Measurements from ENCODE around the gene RSBN1L.
"Not testable (repeated sequence)": the region's sequence is repeated elsewhere in the genome, so short reads cannot be mapped to it uniquely, and the experiment has no call there.

Gene RSBN1L

DNA sequence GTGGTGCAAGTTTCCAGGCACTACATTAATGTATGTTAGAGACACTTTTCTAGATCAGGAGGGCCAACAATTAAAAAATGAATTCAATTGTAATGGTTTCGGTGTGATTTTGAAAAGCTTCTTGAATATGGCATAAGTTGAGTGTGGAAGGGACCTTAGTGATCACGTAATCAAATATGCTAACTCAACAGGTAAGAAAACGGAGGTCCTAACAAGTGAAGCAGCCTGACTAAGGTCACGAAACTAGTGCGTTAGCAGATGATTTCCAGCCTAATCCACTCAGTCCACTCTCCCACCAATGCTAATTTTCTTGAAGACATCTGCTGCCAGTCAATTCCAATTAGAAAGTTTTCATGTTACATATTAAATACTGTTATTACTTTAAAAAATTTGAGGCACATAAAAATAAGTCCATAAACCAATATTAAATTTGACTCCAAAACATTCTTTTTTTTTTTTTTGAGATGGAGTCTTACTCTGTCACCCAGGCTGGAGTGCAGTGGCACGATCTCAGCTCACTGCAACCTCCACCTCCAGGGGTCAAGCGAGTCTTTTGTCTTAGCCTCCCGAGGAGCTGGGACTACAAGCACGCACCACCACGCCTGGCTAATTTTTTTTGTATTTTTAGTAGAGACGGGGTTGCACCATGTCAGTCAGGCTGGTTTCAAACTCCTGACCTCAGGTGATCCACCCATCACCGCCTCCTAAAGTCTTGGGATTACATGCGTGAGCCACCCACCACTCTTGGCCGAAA lies 2.3 kb upstream of the RSBN1L start:
- Mint-ChIP-seq H3K9me3 (no peaks in the 10 kb centered on the region), H3K27ac (ENCODE audit: low read depth) (no peak overlapping the region)

DNA sequence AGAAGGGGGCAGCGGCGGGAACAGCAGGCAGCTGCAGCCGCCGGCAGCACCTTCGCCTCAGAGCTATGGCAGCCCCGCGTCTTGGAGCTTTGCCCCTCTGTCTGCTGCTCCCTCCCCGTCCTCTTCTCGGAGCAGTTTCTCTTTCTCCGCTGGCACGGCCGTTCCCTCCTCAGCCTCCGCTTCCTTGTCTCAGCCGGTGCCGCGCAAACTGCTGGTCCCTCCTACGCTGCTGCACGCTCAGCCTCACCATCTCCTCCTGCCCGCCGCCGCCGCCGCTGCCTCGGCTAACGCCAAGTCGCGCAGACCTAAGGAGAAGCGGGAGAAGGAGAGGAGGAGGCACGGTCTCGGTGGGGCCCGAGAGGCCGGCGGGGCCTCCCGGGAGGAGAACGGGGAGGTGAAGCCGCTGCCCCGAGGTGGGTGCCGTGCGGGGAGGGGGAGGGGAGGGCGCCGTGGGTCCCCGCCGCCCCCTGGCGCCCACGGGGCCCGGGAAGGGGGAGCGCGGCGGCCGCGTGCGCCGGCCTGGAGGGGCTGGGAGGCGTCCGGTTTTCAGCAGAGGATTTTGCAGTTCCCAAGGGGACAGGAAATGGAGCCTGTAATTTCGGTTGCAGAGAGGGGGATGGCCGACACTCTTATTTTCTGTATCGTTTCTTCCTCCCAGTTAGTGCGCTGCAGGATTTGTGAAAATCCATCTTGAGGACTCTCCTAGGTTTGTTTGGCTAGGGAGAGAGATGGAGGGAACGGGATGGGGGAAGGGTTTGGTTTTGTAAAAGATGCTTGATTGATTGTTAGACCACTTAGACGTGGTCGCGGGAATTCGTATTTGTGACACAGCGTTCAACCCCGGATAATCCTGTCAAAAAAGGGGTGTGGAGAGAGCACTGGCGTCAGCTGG lies 630 bp downstream of the RSBN1L start:
- H3K27me3 Mint-ChIP-seq = no peaks in the 10 kb centered on the region
- no peaks in the 10 kb centered on the region for H3K9me3 Mint-ChIP-seq
- peak overlapping the region; percentile 93 for H3K27ac Mint-ChIP-seq (ENCODE audit: low read depth)
- DNase-seq (ENCODE audit: low spot score in 2 of 2) (no peak), ATAC-seq (replicated peaks; ENCODE audit: extremely low read depth, poor library complexity, severe bottlenecking) (peak; percentile 42)
- H3K36me3 Mint-ChIP-seq (ENCODE audit: insufficient read depth) = peaks cover 19% of the 10 kb centered on the region
- peaks cover 49% of the 10 kb centered on the region for H3K4me1 Mint-ChIP-seq
- H3K4me3 Mint-ChIP-seq = peak overlapping the region; percentile 92

More for the DNA sequence above, 2.3 kb upstream of the RSBN1L start:
- peaks cover 25% of the 10 kb centered on the region for H3K4me1 Mint-ChIP-seq
- no peak overlapping the region for H3K4me3 Mint-ChIP-seq
- DNase-seq (ENCODE audit: low spot score in 2 of 2) = no peak
- H3K27me3 Mint-ChIP-seq = no peaks in the 10 kb centered on the region
- ATAC-seq (replicated peaks; ENCODE audit: extremely low read depth, poor library complexity, severe bottlenecking) = no peak
- H3K36me3 Mint-ChIP-seq (ENCODE audit: insufficient read depth) = peaks cover 9% of the 10 kb centered on the region

DNA sequence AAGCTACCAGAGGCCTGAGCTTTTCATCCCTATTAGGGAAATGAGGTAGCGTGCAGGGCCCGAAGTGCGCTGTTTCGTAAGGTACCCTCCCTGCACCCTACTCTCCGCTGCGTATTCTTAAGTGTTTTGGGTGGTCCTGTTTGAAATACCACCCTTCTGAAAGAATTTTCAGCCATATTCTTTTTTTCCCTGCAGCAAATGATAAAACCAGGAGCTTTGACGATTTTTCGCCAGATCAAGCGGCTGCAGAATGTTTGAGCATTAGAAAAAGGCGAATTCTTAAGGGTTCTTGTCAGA lies 1.2 kb downstream of the RSBN1L start:
- Mint-ChIP-seq H3K4me1 (peaks cover 55% of the 10 kb centered on the region), H3K27ac (ENCODE audit: low read depth) (peak overlapping the region; percentile 93), H3K9me3 (no peaks in the 10 kb centered on the region), H3K4me3 (peak overlapping the region; percentile 92), H3K36me3 (ENCODE audit: insufficient read depth) (peaks cover 19% of the 10 kb centered on the region), H3K27me3 (no peaks in the 10 kb centered on the region)
- ATAC-seq (replicated peaks; ENCODE audit: extremely low read depth, poor library complexity, severe bottlenecking) (no peak), DNase-seq (ENCODE audit: low spot score in 2 of 2) (no peak)

DNA sequence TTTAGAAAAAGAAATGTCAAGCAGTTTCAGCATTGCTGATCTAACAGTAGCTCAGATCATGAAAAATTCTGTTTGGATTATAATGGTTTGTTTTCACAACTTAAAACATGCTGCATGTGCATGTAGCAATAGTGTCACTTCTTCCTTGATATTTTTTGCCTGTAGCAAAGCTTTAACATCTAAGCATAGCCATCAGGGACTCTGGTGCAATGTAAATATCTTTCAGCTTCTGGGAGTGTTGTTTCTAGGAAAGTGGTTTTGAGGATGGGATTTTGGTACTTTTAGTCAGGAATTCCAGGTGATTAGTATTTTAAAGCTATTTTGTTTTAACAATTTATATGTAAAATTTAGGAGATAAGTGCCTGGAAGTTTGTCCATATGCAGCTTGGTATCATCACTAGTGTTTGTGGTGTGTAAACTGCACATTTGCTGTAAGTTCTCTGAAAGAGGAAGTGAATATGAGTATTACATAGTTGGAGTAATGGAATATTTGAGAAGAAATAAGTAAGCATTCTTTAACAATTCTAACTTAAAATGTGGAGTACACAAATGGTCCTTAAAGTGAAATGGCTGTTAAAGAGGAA lies 1.9 kb downstream of the RSBN1L start:
- Mint-ChIP-seq H3K27ac (ENCODE audit: low read depth) (peak overlapping the region; percentile 65), H3K9me3 (no peaks in the 10 kb centered on the region), H3K36me3 (ENCODE audit: insufficient read depth) (peaks cover 19% of the 10 kb centered on the region), H3K4me3 (peak overlapping the region; percentile 92), H3K4me1 (peaks cover 59% of the 10 kb centered on the region), H3K27me3 (no peaks in the 10 kb centered on the region)
- ATAC-seq (replicated peaks; ENCODE audit: extremely low read depth, poor library complexity, severe bottlenecking) (no peak), DNase-seq (ENCODE audit: low spot score in 2 of 2) (no peak)

DNA sequence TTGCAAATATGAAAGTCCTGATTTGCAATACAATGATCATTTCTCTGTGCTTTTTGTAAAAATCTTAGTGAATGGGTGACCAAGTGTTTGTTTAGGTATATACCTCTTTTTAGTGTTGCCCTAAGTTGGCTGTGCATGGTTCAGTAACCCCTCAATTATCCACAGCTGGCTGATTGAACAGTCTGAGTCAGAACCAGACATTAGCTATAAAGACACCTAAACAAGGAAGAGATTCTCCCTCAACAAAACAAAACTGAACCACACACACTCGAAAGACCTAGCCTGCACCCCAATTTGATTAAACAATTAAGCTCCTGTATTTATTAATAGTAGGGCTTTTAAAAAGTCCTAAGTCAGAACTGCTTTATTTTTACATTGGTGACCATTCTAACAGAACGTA lies 2.8 kb downstream of the RSBN1L start:
- no peak for ATAC-seq (replicated peaks; ENCODE audit: extremely low read depth, poor library complexity, severe bottlenecking)
- H3K27me3 Mint-ChIP-seq = no peaks in the 10 kb centered on the region
- H3K36me3 Mint-ChIP-seq (ENCODE audit: insufficient read depth) = peaks cover 19% of the 10 kb centered on the region
- H3K9me3 Mint-ChIP-seq = no peaks in the 10 kb centered on the region
- DNase-seq (ENCODE audit: low spot score in 2 of 2) = no peak
- peaks cover 54% of the 10 kb centered on the region for H3K4me1 Mint-ChIP-seq
- H3K27ac Mint-ChIP-seq (ENCODE audit: low read depth) = no peak overlapping the region
- H3K4me3 Mint-ChIP-seq = peak overlapping the region; percentile 92

DNA sequence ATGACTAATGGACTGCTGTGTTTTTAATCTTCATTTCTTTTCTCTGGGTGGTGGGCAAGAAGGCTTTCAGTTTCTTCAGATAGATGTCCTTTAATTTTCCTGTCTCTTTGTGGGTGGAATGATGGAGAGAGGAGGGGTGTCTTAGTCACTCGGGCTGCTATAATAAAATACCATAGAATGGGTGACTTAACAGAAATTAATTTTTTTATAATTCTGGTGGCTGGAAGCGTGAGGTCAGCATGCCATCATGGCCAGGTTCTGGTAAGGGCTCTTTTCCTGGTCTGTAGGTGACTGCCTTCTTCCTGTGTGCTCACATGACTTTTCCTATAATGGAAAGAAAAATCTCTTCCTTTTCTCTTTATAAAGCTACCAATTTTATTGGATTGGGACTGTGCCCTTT lies 6.3 kb downstream of the RSBN1L start:
- DNase-seq (ENCODE audit: low spot score in 2 of 2) (no peak), ATAC-seq (replicated peaks; ENCODE audit: extremely low read depth, poor library complexity, severe bottlenecking) (no peak)
- H3K4me1 Mint-ChIP-seq = peaks cover 50% of the 10 kb centered on the region
- H3K9me3 Mint-ChIP-seq = no peaks in the 10 kb centered on the region
- H3K27me3 Mint-ChIP-seq = no peaks in the 10 kb centered on the region
- peak overlapping the region; percentile 1 for H3K4me3 Mint-ChIP-seq
- peak overlapping the region; percentile 13 for H3K27ac Mint-ChIP-seq (ENCODE audit: low read depth)
- peaks cover 10% of the 10 kb centered on the region for H3K36me3 Mint-ChIP-seq (ENCODE audit: insufficient read depth)

DNA sequence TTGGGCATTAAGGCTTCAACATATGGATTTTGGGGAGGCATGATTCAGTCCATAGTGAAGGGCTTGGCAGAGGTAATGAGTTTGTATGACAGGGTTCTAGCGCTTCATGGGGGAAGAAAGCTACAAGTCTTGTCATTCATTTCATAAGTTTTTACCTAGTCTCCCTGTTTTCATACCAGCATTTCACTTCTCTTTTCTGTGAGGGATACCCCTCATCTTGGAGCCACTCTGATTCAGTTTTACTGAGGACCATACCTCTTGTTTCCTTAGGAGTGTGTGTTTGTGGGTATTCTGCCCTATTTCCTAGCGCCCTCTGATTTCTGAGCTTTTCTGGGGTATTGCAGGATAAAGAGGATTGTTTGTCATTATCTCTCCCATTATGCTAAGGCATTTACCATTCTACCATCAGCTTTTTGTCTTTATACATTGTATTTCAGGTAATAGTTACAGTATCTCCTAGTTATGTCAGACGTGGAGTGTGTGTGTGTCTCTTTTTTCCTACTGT lies 6.8 kb downstream of the RSBN1L start:
- DNase-seq (ENCODE audit: low spot score in 2 of 2) (no peak), ATAC-seq (replicated peaks; ENCODE audit: extremely low read depth, poor library complexity, severe bottlenecking) (no peak)
- Mint-ChIP-seq H3K4me1 (peaks cover 52% of the 10 kb centered on the region), H3K36me3 (ENCODE audit: insufficient read depth) (peaks cover 11% of the 10 kb centered on the region), H3K27me3 (no peaks in the 10 kb centered on the region), H3K4me3 (peak overlapping the region; percentile 12), H3K27ac (ENCODE audit: low read depth) (no peak overlapping the region), H3K9me3 (no peaks in the 10 kb centered on the region)

DNA sequence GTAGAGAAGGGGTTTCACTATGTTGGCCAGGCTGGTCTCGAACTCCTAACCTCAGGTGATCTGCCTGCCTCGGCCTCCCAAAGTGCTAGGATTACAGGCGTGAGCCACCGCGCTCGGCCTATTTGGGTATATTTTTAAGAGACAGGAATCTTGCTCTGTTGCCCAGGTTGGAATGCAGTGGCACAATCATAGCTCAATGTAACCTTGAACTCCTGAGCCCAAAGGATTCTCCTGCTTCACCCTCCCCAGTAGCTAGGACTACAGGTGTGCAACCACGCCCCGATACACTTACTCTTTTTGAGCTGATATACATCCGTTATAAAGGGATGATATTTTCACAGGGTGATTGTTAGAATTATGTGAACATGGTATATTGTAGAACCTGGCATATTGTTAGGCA lies 7.4 kb downstream of the RSBN1L start:
- not testable (repeated sequence) for ATAC-seq (replicated peaks; ENCODE audit: extremely low read depth, poor library complexity, severe bottlenecking); H3K27me3 Mint-ChIP-seq; H3K9me3 Mint-ChIP-seq; H3K4me3 Mint-ChIP-seq; DNase-seq (ENCODE audit: low spot score in 2 of 2); H3K27ac Mint-ChIP-seq (ENCODE audit: low read depth)
- Mint-ChIP-seq H3K4me1 (peaks cover 53% of the 10 kb centered on the region), H3K36me3 (ENCODE audit: insufficient read depth) (peaks cover 12% of the 10 kb centered on the region)

DNA sequence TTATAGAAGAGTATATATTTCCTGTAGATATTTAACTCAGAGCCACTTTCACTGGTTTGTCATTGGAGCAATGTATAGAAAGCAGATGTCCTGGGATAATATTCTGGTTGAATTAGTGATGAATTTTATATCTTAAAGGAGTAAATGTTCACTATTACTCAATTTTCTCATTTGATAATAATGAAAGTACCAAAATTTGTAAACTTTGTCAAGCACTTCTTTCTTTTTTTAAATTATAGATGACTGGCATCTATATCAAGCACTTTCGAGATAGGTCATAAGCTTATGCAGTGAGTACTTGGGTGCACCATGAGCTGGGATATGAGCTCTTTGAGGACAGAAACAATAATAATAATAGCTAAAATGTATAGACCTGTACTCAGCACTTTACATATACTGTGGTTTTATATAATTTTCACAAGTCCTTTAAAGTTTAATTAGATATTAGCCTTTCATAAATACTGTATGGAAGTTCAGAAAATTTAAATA lies 11.3 kb downstream of the RSBN1L start:
- Mint-ChIP-seq H3K36me3 (ENCODE audit: insufficient read depth) (peaks cover 10% of the 10 kb centered on the region), H3K9me3 (no peaks in the 10 kb centered on the region), H3K4me1 (peaks cover 46% of the 10 kb centered on the region), H3K27ac (ENCODE audit: low read depth) (no peak overlapping the region), H3K27me3 (no peaks in the 10 kb centered on the region), H3K4me3 (no peak overlapping the region)
- ATAC-seq (replicated peaks; ENCODE audit: extremely low read depth, poor library complexity, severe bottlenecking) (no peak), DNase-seq (ENCODE audit: low spot score in 2 of 2) (no peak)

DNA sequence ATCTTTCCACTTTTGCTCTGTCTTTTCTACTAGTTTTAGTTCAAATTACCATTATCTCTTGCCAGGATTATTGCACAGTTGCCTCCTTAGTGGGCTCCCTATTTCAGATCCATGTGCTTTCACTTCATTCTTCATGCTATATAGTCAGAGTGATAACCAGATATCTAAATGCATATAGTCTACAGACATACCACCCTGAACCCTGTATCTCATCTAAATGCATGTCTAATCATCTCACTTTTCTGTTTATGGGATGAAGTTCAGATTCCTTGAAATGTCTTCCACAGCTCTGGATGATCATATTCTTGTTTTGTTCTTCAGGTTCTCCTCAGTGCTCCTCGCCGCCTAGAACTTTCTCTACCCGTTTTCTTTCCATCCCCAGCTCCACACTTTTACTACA lies 13.8 kb downstream of the RSBN1L start:
- Mint-ChIP-seq H3K36me3 (ENCODE audit: insufficient read depth) (peaks cover 14% of the 10 kb centered on the region), H3K9me3 (no peaks in the 10 kb centered on the region), H3K4me3 (no peak overlapping the region), H3K4me1 (peaks cover 43% of the 10 kb centered on the region), H3K27me3 (no peaks in the 10 kb centered on the region), H3K27ac (ENCODE audit: low read depth) (peak overlapping the region; percentile 2)
- ATAC-seq (replicated peaks; ENCODE audit: extremely low read depth, poor library complexity, severe bottlenecking) = no peak
- no peak for DNase-seq (ENCODE audit: low spot score in 2 of 2)

DNA sequence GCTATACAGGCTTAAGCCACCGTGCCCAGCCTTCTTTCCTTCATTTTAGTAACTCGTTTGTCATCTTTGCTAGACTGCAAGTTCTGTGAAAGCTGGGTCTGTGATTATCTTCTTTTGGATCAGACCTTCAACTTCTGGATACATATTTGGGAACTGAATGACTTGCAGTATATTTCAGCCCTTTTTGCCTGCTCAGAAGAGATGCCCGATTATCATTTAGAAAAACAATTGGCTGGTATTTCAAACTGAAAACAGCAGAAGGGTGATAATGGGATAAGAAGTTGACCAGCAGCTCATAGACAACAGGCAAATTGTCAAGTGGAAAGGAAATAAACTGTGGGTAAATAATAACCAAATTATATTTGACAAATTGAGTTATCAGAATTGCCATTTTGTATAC lies 14.6 kb downstream of the RSBN1L start:
- Mint-ChIP-seq H3K9me3 (no peaks in the 10 kb centered on the region), H3K4me3 (no peak overlapping the region), H3K27ac (ENCODE audit: low read depth) (no peak overlapping the region), H3K36me3 (ENCODE audit: insufficient read depth) (peaks cover 14% of the 10 kb centered on the region), H3K4me1 (peaks cover 51% of the 10 kb centered on the region), H3K27me3 (no peaks in the 10 kb centered on the region)
- DNase-seq (ENCODE audit: low spot score in 2 of 2) (no peak), ATAC-seq (replicated peaks; ENCODE audit: extremely low read depth, poor library complexity, severe bottlenecking) (no peak)

DNA sequence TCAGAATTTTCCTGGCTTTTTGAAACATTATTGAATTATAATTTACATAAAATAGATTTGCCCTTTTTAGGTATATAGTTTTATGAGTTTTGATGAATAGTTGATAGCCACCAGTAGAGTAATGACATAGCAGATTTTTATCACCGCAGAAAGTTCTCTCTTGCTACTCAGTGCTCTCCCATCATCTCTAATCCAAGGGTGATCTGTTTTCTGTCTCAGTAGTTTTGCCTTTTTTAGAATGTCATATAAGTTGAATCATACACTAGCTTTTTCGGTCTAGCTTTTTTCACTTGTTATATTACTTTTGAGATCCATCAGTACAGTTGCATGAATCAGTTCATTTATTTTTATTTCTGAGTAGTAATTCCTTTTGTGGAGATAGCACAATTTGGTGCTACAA lies 17.9 kb downstream of the RSBN1L start:
- Mint-ChIP-seq H3K36me3 (ENCODE audit: insufficient read depth) (peaks cover 13% of the 10 kb centered on the region), H3K27ac (ENCODE audit: low read depth) (peak overlapping the region; percentile 82), H3K27me3 (no peaks in the 10 kb centered on the region), H3K9me3 (no peaks in the 10 kb centered on the region), H3K4me3 (no peak overlapping the region), H3K4me1 (peaks cover 54% of the 10 kb centered on the region)
- ATAC-seq (replicated peaks; ENCODE audit: extremely low read depth, poor library complexity, severe bottlenecking) (no peak), DNase-seq (ENCODE audit: low spot score in 2 of 2) (no peak)

All from central memory CD8-positive, alpha-beta T cell (primary cell).